Ascending aorta (tissue), 2 donors: Measurements from ENCODE around the gene TOR1A. TPM values are rescaled to one million over a fixed set of nuclear protein-coding genes. Genes with fewer than 3 reads are reported as not detected.
"Not testable (repeated sequence)": the region's sequence is repeated elsewhere in the genome, so short reads cannot be mapped to it uniquely, and the experiment has no call there.

Experiments
- DNase-seq, 2 donors: peaks; one replicate each; pipeline ENCODE4 v3.0.0-alpha.2; 2019; ENCODE audit warnings: low spot score in 2 of 2
- H3K27ac ChIP-seq, 2 donors: fragments of 200-600 bp; sonication (generic); one replicate each; pipeline ENCODE4 v1.5.1; 2016 to 2017; ENCODE audit warnings: mild to moderate bottlenecking in 1 of 2
- H3K27me3 ChIP-seq: fragments of 200-600 bp; sonication (generic); one replicate; pipeline ENCODE4 v1.5.1; 2017
- H3K36me3 ChIP-seq, 2 donors: fragments of 200-600 bp; sonication (generic); one replicate each; pipeline ENCODE4 v1.5.1; 2016
- H3K4me1 ChIP-seq, 2 donors: fragments of 200-600 bp; sonication (generic); one replicate each; pipeline ENCODE4 v1.5.1; 2016 to 2017; ENCODE audit warnings: mild to moderate bottlenecking in 1 of 2
- H3K4me3 ChIP-seq, 2 donors: fragments of 200-600 bp; sonication (generic); one replicate each; pipeline ENCODE4 v1.5.1; 2016 to 2017; ENCODE audit warnings: mild to moderate bottlenecking in 1 of 2
- H3K9me3 ChIP-seq, 2 donors: fragments of 200-600 bp; sonication (generic); one replicate each; pipeline ENCODE4 v1.5.1; 2016
- intact Hi-C: fragments of 100-400 bp; cut with DNase I; formaldehyde crosslinking; loops from one replicate; pipeline ENCODE4 v1.15.1; 2023
- total RNA-seq: library from RNA; depleted of rRNA; stranded (reverse); fragments of >200 nt; gene quantifications from one replicate; pipeline ENCODE4 v1.1.0, GENCODE V29; 2016
- TF ChIP-seq, protein P1 (sequence below), 3 experiments: fragments of 200-600 bp in 2 of 3; fragments of 450-650 bp in 1 of 3; sonication (generic) in 2 of 3; IDR thresholded peaks; one replicate each; pipeline ENCODE4 v1.5.1; 2016 to 2019; ENCODE audit warnings: antibody characterized with exemption in 3 of 3, mild to moderate bottlenecking in 1 of 3, moderate library complexity in 1 of 3

TOR1A gene
- total RNA-seq, 1 donor from 2014 or later, result 67.7 TPM

DNA sequence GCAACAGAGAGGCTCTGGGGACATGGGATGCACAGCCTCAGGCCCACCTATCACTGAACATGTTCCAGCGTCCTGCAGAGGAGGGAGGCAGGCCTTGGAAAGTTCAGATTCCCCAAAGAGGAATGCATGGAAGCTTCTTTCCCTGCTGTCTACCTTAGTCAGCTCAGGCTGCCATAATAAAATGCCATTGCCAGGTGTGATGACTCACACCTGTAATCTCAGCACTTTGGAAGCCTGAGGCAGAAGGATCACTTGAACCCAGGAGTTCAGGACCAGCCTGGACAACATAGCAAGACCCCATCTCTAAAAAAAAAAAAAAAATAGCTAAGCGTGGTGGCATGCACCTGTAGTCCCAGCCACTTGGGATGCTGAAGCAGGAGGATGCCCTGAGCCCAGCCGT, 45.5 kb downstream of the TOR1A start:
- peaks cover 0 to 11% of the 10 kb centered on the region in 2 donors for H3K4me1 ChIP-seq
- intact Hi-C loops, result no loop called here
- DNase-seq, result no peak

DNA sequence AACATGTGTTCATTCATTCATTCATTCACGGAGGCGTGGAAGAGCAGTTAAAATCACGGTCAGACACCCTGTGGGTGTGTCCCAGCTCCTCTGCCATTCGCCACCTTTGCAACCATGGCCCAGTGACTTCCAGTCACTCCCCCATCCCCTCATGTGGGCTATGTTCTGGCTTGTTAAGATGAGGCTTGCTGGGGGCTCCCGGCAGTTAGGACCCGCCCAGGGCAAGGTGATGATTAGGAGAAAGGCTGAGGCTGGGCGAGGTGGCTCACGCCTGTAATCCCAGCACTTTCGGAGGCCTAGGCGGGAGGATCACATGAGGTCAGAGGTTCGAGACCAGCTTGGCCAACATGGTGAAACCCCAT, 46.2 kb downstream of the TOR1A start:
- DNase-seq, result no peak
- TF ChIP-seq, protein P1, sequence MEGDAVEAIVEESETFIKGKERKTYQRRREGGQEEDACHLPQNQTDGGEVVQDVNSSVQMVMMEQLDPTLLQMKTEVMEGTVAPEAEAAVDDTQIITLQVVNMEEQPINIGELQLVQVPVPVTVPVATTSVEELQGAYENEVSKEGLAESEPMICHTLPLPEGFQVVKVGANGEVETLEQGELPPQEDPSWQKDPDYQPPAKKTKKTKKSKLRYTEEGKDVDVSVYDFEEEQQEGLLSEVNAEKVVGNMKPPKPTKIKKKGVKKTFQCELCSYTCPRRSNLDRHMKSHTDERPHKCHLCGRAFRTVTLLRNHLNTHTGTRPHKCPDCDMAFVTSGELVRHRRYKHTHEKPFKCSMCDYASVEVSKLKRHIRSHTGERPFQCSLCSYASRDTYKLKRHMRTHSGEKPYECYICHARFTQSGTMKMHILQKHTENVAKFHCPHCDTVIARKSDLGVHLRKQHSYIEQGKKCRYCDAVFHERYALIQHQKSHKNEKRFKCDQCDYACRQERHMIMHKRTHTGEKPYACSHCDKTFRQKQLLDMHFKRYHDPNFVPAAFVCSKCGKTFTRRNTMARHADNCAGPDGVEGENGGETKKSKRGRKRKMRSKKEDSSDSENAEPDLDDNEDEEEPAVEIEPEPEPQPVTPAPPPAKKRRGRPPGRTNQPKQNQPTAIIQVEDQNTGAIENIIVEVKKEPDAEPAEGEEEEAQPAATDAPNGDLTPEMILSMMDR (IDR thresholded peaks at IDR 0.05), result no peak
- H3K4me1 ChIP-seq, result peaks cover 0 to 11% of the 10 kb centered on the region in 2 donors
- intact Hi-C loops, result no loop called here
- H3K27ac ChIP-seq, result peak overlapping the region; percentile 35 to 75
- no peaks in the 10 kb centered on the region for H3K27me3 ChIP-seq
- H3K4me3 ChIP-seq, result no peak overlapping the region
- no peaks in the 10 kb centered on the region for H3K9me3 ChIP-seq
- H3K36me3 ChIP-seq, result no peaks in the 10 kb centered on the region

More for the DNA sequence above, 45.5 kb downstream of the TOR1A start:
- TF ChIP-seq, protein P1 (IDR thresholded peaks at IDR 0.05), result no peak
- H3K27me3 ChIP-seq, result no peaks in the 10 kb centered on the region
- no peaks in the 10 kb centered on the region for H3K9me3 ChIP-seq
- no peak overlapping the region for H3K27ac ChIP-seq
- no peak overlapping the region for H3K4me3 ChIP-seq
- H3K36me3 ChIP-seq, result no peaks in the 10 kb centered on the region

DNA sequence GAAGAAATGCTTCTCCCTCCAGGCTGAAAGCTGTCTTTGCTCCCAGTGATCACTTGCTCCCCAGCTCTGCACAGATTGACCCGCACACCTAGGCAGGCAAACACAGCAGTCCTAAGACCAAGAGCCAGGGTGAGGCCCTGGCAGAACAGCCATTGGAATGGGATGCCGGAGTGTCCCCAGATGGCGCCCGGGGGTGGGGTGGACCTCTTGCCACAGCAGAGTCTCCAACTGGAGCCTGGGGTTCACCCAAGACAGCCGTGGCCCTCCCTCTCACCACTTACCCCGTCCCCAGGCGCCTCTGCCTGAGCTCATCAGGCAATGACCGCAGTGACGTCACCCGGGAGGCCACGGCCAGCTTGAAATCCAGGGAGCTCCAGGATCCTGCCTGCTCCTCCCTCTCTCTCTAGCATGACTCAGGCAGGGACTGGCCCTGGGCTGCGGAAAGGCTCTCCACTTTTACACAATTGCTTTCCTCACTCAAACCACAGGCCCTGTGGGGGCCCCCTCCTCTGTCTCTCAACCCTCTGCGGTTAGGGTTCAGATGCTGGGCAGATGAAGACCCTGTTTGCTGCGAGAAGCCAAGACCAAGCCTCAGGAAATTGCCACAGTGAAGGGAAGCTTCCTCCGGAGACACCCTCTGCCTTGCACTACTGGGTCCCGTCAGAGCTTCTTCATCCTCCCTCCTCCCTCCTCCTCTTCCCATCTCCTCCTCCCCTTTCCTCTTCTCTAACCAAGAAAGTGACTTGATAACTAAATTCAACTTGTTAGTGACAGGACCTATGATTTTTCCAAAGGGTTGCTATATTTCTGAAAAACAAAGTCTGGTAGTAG, 46.8 kb downstream of the TOR1A start:
- Histone ChIP-seq H3K36me3 (no peaks in the 10 kb centered on the region), H3K4me3 (peak overlapping the region in 1 of 2 donors; percentile 20), H3K27ac (peak overlapping the region; percentile 69 to 75), H3K27me3 (no peaks in the 10 kb centered on the region), H3K9me3 (no peaks in the 10 kb centered on the region), H3K4me1 (peaks cover 0 to 11% of the 10 kb centered on the region in 2 donors)
- peak; percentile 92 to 98 for DNase-seq
- intact Hi-C loops, result no loop called here
- TF ChIP-seq, protein P1 (IDR thresholded peaks at IDR 0.05), result no peak

DNA sequence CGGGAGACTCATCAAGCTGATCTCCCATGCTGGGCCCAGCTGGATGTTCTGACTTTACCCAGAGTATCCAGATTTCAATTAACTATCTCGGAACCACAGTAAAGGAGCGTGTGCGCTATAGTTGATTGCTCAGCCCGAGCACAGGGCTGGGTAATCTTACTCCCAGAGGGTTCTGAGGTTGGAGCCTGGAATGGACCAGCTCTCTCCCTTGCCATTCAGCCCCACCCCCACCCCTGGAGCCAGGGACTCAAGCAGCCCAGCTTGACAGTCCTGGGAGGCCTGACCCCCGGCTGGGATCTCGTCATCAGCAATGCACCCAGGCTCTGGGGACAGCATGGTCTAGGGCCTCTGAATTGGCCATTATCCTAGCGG, 47.4 kb downstream of the TOR1A start:
- H3K4me1 ChIP-seq, result peaks cover 0 to 11% of the 10 kb centered on the region in 2 donors
- TF ChIP-seq, protein P1 (IDR thresholded peaks at IDR 0.05), result no peak
- peak overlapping the region; percentile 69 to 75 for H3K27ac ChIP-seq
- H3K36me3 ChIP-seq, result no peaks in the 10 kb centered on the region
- intact Hi-C loops, result no loop called here
- H3K9me3 ChIP-seq, result no peaks in the 10 kb centered on the region
- no peak for DNase-seq
- H3K4me3 ChIP-seq, result peak overlapping the region in 1 of 2 donors; percentile 20
- H3K27me3 ChIP-seq, result no peaks in the 10 kb centered on the region

DNA sequence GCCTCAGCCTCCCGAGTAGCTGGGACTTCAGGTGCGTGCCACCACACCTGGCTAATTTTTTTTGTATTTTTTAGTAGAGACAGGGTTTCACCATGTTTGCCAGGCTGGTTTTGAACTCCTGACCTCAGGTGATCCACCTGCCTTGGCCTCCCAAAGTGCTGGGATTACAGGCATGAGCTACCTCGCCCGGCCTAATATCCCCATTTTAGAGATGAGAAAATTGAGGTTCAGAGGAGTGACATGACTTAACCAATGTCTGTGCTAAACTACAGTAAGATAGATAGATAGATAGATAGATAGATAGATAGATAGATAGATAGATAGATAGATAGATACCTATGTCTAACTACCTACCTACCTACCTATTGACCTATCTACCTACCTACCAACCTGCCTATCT, 47.8 kb downstream of the TOR1A start:
- H3K4me3 ChIP-seq, H3K27me3 ChIP-seq, DNase-seq, H3K36me3 ChIP-seq, intact Hi-C loops, H3K9me3 ChIP-seq: not testable (repeated sequence)
- peak overlapping the region in 1 of 2 donors; percentile 69 for H3K27ac ChIP-seq
- H3K4me1 ChIP-seq, result peaks cover 0 to 11% of the 10 kb centered on the region in 2 donors

DNA sequence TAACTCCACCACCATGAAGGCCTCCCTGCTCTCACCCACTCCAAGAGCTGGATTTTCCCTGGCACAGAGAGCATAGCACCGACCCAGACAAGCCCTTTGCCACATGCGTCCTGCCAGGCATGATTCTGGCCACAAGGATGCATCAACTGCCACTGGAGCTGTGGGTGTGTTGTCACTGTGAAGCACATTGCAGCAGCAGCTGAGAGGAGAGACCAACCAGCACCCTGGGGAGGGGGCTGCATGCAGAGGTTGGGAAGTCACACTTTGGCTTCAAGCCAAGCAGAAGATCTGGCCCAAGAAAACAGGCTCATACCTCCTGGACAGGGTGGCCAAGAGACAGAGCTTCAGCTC, 48.5 kb downstream of the TOR1A start:
- H3K9me3 ChIP-seq, result no peaks in the 10 kb centered on the region
- no peak overlapping the region for H3K4me3 ChIP-seq
- DNase-seq, result no peak
- intact Hi-C loops, result no loop called here
- TF ChIP-seq, protein P1 (IDR thresholded peaks at IDR 0.05), result no peak
- no peak overlapping the region for H3K27ac ChIP-seq
- no peaks in the 10 kb centered on the region for H3K27me3 ChIP-seq
- no peaks in the 10 kb centered on the region for H3K36me3 ChIP-seq
- H3K4me1 ChIP-seq, result peaks cover 0 to 11% of the 10 kb centered on the region in 2 donors
